VCaP (cell line): ENCODE results near the gene PRSS2.
"Not testable (repeated sequence)": the region's sequence is repeated elsewhere in the genome, so short reads cannot be mapped to it uniquely, and the experiment has no call there.

Source experiments
- H3K27ac ChIP-seq: fragments of 450-650 bp; 2 replicates; pipeline ENCODE4 v1.5.1; 2017
- TF ChIP-seq, protein P1 (sequence below): fragments of 450-650 bp; conservative IDR thresholded peaks from 2 replicates; pipeline ENCODE4 v1.5.1; 2017; ENCODE audit warnings: mild to moderate bottlenecking, moderate library complexity

Gene PRSS2

DNA sequence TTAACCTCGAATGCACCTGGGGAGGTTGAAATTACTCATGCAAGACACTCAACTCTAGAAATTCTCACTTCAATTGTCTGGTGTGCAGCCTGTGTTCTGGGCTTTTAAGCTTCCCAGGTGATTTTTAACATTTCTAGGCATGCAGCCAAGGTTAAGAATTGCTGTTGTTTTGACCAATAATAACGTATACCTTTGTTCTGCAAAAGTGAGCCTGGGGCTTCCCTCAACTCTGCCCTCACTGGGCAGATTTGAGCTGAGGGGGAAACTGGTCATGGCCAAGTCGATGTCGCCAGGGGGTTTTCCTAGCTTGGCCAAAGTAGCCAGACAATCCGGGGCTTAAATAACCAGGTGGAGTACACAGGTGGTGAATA lies 568 bp downstream of the PRSS2 start:
- TF ChIP-seq, protein P1, sequence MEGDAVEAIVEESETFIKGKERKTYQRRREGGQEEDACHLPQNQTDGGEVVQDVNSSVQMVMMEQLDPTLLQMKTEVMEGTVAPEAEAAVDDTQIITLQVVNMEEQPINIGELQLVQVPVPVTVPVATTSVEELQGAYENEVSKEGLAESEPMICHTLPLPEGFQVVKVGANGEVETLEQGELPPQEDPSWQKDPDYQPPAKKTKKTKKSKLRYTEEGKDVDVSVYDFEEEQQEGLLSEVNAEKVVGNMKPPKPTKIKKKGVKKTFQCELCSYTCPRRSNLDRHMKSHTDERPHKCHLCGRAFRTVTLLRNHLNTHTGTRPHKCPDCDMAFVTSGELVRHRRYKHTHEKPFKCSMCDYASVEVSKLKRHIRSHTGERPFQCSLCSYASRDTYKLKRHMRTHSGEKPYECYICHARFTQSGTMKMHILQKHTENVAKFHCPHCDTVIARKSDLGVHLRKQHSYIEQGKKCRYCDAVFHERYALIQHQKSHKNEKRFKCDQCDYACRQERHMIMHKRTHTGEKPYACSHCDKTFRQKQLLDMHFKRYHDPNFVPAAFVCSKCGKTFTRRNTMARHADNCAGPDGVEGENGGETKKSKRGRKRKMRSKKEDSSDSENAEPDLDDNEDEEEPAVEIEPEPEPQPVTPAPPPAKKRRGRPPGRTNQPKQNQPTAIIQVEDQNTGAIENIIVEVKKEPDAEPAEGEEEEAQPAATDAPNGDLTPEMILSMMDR: no peak
- H3K27ac ChIP-seq: no peak overlapping the region

DNA sequence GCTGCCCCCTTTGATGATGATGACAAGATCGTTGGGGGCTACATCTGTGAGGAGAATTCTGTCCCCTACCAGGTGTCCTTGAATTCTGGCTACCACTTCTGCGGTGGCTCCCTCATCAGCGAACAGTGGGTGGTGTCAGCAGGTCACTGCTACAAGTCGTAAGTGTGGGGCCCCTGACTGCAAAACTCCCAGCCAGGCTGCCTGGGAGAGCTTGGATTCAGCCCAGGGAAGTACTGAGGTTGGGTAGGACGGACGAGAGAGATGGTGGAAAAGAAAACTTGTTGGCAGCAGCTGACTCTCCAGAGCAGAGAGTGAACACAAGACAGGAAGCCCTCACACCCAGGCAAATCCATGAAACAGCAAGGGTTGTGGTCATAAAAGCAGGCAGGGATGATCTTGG lies 1.3 kb downstream of the PRSS2 start:
- no peak overlapping the region for H3K27ac ChIP-seq
- TF ChIP-seq, protein P1: no peak

DNA sequence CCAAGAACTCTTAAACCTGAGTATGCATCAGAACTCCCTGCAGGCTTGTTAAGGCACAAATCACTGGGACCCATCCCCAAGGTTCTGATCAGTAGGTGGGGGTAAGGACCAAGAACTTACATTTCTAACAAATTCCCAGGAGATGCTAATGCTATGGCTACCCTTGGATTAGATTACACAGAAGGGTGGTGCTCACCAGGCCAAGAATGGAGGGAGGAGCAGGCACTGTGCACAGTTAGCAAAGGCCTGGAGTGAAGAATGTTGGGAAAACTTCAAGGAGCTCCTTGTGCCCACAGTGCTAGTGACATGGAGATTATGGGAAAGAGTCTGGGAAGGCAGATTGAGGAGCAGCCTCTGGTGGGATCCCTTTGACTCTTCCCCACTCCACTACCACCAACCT lies 1.9 kb downstream of the PRSS2 start:
- no peak overlapping the region for H3K27ac ChIP-seq
- TF ChIP-seq, protein P1: no peak

DNA sequence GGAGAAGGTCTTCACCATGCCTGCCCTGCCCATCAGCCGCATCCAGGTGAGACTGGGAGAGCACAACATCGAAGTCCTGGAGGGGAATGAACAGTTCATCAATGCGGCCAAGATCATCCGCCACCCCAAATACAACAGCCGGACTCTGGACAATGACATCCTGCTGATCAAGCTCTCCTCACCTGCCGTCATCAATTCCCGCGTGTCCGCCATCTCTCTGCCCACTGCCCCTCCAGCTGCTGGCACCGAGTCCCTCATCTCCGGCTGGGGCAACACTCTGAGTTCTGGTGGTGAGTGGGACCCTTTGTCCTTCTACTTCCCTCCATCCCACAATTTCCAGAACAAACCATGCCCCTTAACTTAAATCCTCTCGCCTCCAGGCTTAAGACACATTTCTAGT lies 2.5 kb downstream of the PRSS2 start:
- TF ChIP-seq, protein P1: no peak
- H3K27ac ChIP-seq: no peak overlapping the region

DNA sequence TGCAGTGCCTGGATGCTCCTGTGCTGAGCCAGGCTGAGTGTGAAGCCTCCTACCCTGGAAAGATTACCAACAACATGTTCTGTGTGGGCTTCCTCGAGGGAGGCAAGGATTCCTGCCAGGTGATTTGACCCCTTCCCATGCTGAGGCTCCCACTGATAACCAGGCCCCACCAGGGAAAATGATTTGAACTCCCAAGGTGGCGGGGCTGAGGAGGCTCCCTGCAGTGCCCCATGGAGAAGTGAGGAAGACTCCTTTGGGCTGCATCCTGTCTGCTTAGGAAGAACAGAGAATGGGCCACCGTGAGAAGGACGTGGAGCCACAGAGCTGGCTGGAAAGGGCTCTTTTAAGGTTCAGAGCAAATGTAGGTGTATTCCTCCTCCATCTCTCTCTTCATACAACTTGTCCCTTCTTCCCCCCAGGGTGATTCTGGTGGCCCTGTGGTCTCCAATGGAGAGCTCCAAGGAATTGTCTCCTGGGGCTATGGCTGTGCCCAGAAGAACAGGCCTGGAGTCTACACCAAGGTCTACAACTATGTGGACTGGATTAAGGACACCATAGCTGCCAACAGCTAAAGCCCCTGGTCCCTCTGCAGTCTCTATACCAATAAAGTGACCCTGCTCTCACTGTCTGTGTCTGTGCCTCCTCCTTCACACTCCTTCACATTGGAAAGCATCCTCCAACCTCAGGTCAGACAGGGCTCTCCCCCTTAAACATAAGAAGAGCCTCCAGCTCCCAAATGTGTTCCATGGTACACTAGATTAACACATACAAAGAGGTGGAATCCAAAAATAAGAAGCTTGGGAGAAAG lies 3.4 kb downstream of the PRSS2 start:
- no peak overlapping the region for H3K27ac ChIP-seq
- TF ChIP-seq, protein P1: no peak

DNA sequence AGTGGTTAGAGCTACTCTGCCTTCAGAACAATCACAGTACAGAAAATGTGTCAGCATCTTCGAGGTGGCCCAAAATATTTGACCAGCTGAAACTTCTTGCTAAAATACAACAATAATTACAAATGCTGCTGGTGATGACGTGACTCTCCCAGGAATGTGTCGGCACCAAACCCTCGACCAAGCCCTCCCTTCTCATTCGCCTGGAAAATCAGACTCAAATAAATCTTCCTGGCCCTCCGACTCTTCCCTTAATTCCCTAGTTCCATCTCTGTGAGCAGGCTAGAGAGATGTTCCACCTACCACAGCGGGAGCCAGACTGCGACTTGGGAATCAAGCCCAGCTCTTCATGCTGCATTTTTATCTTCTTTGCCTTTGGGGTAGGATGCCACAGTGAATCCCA lies 4.1 kb downstream of the PRSS2 start:
- no peak overlapping the region for H3K27ac ChIP-seq
- TF ChIP-seq, protein P1: no peak

DNA sequence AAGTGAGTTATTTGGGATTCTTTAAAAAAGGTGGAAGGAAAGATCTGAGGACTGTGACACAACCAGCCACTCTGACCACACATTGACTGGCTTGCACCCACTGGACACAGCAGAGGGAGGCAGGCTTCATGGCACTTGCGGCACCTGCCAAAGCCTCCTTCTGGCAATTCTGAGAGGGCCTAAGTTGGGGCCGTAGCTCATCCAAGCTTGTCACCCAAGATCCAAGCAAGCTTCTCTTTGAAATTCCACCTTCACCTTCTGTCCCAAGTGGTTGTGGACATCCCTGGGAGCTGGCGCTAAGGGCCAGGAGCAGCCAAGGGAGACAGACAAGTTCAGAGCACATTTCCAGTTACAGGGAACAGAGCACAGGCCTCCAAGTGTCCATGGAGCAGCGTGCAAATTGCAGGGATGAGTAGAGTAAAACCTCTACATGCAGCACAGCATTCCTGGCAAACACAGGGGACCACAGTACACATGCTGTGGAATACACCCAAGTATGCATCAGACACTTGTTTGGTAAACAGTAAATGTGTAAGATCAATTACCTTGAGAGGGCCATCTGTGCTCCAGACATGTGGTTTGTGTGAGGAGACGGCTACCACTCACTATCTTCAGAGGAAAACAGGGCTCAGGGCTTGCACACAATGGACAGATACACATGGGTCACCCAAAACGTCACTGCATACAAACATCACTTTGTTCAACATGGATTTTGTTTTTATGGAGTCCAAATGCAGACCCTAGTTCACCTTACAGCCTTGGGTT lies 4.8 kb downstream of the PRSS2 start:
- not testable (repeated sequence) for H3K27ac ChIP-seq
